AG10803 (cell line): ENCODE results near the gene MRAP2.

Source experiments
- DNase-seq: peaks from one replicate; pipeline ENCODE4 v3.0.0; 2010; ENCODE audit warnings: low read depth
- H3K4me3 ChIP-seq: 2 replicates; pipeline ENCODE4 v1.5.1; 2011; ENCODE audit warnings: mild to moderate bottlenecking, low read length, control low read depth
- TF ChIP-seq, protein P1 (sequence below): conservative IDR thresholded peaks from 2 replicates; pipeline ENCODE4 v1.5.1; 2011; ENCODE audit warnings: mild to moderate bottlenecking, low read length, control low read depth, inconsistent platforms

The MRAP2 gene

DNA sequence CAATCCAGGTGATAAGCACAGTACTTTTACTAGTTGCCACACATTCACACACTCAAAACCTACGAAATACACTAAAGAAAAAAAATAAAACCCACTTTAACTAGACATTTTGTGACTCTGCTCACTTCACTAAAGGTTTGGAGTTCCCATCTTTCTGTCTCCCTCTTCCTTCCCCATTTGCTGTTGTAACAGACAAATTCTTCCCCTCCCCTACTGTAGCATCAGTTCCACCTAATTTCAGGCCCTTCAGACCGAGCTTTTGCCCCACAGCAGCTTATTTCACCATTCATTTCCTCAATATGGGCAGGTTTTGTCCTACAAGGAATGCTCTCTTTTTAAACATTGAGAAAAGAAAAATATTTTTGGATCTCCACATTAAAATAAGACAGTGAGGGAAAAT is 31.3 kb upstream of the MRAP2 start:
- H3K4me3 ChIP-seq, result no peak overlapping the region
- no peak for DNase-seq
- TF ChIP-seq, protein P1, sequence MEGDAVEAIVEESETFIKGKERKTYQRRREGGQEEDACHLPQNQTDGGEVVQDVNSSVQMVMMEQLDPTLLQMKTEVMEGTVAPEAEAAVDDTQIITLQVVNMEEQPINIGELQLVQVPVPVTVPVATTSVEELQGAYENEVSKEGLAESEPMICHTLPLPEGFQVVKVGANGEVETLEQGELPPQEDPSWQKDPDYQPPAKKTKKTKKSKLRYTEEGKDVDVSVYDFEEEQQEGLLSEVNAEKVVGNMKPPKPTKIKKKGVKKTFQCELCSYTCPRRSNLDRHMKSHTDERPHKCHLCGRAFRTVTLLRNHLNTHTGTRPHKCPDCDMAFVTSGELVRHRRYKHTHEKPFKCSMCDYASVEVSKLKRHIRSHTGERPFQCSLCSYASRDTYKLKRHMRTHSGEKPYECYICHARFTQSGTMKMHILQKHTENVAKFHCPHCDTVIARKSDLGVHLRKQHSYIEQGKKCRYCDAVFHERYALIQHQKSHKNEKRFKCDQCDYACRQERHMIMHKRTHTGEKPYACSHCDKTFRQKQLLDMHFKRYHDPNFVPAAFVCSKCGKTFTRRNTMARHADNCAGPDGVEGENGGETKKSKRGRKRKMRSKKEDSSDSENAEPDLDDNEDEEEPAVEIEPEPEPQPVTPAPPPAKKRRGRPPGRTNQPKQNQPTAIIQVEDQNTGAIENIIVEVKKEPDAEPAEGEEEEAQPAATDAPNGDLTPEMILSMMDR, result no peak

DNA sequence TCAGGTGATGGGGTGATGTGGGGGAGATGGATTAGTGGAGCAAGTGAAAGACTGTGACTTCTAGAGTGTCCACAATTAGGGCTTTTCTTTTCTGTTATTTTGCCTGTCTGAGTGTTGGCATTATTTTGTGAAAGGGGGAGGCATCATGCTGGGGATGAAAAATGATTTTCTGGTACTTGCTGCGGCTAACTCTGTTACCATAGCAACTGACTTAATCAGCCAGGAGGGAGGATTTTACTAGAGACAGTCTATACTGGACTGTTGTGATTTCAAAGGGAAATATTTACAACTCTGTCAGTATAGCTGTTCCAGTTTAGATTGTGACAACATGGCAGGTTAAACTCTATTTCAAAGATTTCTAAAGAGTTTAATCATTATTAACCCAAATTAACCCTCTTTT is 30.4 kb upstream of the MRAP2 start:
- DNase-seq, result no peak
- TF ChIP-seq, protein P1, result no peak
- no peak overlapping the region for H3K4me3 ChIP-seq

DNA sequence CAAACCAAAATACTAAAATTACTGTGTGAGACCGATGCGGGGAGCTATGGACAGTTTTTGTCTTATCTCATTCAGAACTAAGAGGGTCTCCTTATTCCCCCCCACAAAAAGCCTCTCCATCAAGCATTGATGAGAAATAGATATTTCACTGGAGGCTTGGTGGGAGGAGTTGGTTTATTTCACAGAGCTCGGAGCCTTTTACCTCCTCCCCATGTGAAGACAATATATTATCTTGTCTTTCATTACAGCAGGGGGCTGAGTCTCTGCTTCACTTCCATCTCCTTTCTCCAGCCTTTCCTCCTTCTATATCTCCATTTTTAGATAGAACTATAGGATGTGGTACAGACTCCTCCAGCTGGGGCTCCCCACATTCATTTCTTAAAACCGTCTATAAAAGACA is 29.9 kb upstream of the MRAP2 start:
- TF ChIP-seq, protein P1, result no peak
- no peak for DNase-seq
- no peak overlapping the region for H3K4me3 ChIP-seq

DNA sequence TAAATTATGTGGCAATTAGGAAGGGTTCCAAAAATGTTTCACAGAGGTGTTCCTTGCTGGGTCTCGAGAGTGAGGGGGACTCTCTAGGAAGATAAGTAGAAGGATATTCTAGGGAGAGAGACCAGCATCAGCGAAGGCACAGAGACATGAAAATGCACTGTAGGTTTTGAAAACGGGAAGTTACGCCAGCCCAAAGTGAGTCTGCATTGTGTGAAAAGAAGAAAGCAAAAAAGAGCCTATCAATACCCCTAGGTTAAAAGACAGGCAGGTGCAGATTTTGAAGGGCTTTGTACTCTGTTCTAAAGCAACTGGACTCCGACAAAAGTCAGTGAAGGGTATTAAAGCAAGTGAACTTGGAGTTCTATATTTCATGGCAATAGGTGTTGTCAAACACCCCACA is 25.7 kb upstream of the MRAP2 start:
- TF ChIP-seq, protein P1, result no peak
- H3K4me3 ChIP-seq, result no peak overlapping the region
- no peak for DNase-seq

DNA sequence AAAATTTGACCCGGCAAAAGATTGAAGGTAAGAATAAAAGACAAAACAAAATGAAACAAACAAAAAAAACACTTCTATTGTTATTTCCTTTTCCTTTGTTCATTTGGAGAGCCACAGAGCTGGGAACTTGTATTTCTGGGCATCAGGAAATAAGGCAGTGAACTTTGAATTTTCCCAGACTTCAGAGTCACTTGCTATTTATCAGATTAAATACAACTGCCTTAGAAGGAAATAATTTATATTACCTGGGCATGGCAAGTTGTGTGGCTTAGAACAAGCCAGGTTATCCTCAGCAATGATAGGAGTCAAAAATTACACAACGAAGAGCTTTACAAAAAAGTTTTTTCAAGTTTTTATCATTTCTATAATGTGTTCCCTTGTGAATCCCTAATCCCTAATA is 20.2 kb upstream of the MRAP2 start:
- DNase-seq, result no peak
- TF ChIP-seq, protein P1, result no peak
- H3K4me3 ChIP-seq, result no peak overlapping the region

DNA sequence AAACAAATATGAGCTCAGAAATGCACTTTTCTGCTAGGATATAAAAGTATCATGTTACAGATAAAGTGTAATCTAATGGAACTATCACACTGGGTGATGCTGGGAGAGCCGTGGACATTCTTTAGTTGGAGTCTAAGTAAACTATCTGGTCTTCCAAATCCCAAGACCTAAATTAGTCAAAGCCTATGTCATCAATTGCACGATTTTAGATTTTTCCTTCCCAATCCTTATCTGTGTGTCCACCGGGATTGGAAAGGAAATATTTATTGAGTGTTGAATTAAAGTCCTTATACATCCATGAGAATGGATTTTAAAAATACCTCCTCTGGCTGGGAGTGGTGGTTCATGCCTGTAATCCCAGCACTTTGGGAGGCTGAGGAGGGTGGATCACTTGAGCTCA is 19.6 kb upstream of the MRAP2 start:
- no peak for DNase-seq
- TF ChIP-seq, protein P1, result no peak
- H3K4me3 ChIP-seq, result no peak overlapping the region

DNA sequence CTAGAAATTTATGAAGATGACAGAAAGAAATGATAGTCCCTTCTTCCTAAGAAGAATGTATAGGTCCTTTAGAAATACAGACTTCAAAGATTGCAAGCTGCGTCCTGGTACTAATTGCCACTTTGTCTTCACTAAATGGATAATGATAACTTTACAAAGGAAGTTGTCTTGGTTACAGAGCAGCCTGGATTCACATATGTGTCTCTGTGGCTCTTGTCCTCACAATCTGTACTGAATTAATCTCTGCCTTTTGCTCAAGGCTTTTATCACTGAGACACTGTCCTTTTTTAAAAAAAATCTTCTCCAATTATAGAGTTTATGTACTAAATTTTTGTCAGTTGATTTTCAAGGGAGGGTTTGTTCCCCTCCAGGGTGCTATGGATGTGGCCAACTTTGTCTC is 17.5 kb upstream of the MRAP2 start:
- no peak for DNase-seq
- no peak overlapping the region for H3K4me3 ChIP-seq
- TF ChIP-seq, protein P1, result no peak
